Measurements from ENCODE around the gene SORCS2.

Gene SORCS2

GRCh38 chr4:7320206-7320797, 128.0 kb downstream of the SORCS2 start:
- CTCF ChIA-PET, result no interaction called here
- no peak for TF ChIP-seq CTCF (IDR thresholded peaks at IDR 0.05; ENCODE audit: control extremely low read depth, extremely low read depth, low read depth, missing control alignments)
- POLR2A ChIA-PET, result no interaction called here
- no peak for DNase-seq (ENCODE audit: extremely low spot score)

- CTCF ChIA-PET, result no interaction called here
- no peak for DNase-seq (ENCODE audit: extremely low spot score)
- POLR2A ChIA-PET, result no interaction called here
- no peak for TF ChIP-seq CTCF (IDR thresholded peaks at IDR 0.05; ENCODE audit: control extremely low read depth, extremely low read depth, low read depth, missing control alignments)
These were observed 130.0 kb downstream of the SORCS2 start for GRCh38 chr4:7322166-7322991.

- TF ChIP-seq CTCF (IDR thresholded peaks at IDR 0.05; ENCODE audit: control extremely low read depth, extremely low read depth, low read depth, missing control alignments), result no peak
- no peak for DNase-seq (ENCODE audit: extremely low spot score)
- CTCF ChIA-PET, result no interaction called here
- POLR2A ChIA-PET, result no interaction called here
These were observed 131.1 kb downstream of the SORCS2 start for GRCh38 chr4:7323461-7323871.

- no peak for TF ChIP-seq CTCF (IDR thresholded peaks at IDR 0.05; ENCODE audit: control extremely low read depth, extremely low read depth, low read depth, missing control alignments)
- CTCF ChIA-PET, result interaction anchor here (1.7 kb wide), 1 partner anchor 11 kb away, joined by 5 read pairs; no protein-coding TSS in a partner anchor
- POLR2A ChIA-PET, result no interaction called here
- DNase-seq (ENCODE audit: extremely low spot score), result no peak
These were observed 131.7 kb downstream of the SORCS2 start for GRCh38 chr4:7323872-7324650.

GRCh38 chr4:7324651-7325121, 132.3 kb downstream of the SORCS2 start:
- ChIA-PET POLR2A (no interaction called here), CTCF (interaction anchor here (1.7 kb wide), 1 partner anchor 11 kb away, joined by 5 read pairs; no protein-coding TSS in a partner anchor)
- no peak for TF ChIP-seq CTCF (IDR thresholded peaks at IDR 0.05; ENCODE audit: control extremely low read depth, extremely low read depth, low read depth, missing control alignments)
- DNase-seq (ENCODE audit: extremely low spot score), result no peak

- no peak for TF ChIP-seq CTCF (IDR thresholded peaks at IDR 0.05; ENCODE audit: control extremely low read depth, extremely low read depth, low read depth, missing control alignments)
- CTCF ChIA-PET, result interaction anchor here (1.7 kb wide), 1 partner anchor 10 kb away, joined by 5 read pairs; no protein-coding TSS in a partner anchor
- no peak for DNase-seq (ENCODE audit: extremely low spot score)
- POLR2A ChIA-PET, result no interaction called here
These were observed 133.2 kb downstream of the SORCS2 start for GRCh38 chr4:7325541-7325940.

Measured in GM10248 (cell line).